Ecto neural progenitor cell (in vitro differentiated cells): ENCODE measurements around the gene FGF1.

Experiments used
- DNase-seq: peaks from one replicate; pipeline ENCODE4 v3.0.0-alpha.2; 2018; ENCODE audit warnings: low spot score

FGF1 gene

GRCh38 chr5:142610176-142611001 lies 75.5 kb downstream of the FGF1 start:
- no peak for DNase-seq

- DNase-seq: no peak
Measured at GRCh38 chr5:142609142-142609541, 76.7 kb downstream of the FGF1 start.

DNA sequence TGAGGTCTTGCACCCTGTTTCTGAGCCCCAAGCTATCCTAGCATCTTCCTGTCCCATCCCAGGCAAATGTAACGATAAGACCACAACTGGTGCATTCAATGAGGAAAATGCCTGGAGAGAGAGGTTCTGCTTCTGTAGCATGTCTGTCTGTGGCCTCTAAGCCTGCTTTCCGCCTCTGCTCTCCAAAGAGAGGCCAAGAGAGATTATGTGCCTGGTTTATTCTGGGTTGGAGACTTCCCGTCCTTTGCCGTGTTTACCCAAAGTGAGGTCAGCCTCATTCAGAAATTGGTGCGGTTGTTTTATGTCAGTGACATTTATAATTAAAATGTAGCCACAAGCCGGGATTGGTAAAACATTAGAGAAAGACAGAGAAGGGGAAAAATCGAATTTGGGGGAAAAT lies 77.8 kb downstream of the FGF1 start:
- DNase-seq: no peak

GRCh38 chr5:142605611-142606010 lies 80.3 kb downstream of the FGF1 start:
- DNase-seq: no peak

DNA sequence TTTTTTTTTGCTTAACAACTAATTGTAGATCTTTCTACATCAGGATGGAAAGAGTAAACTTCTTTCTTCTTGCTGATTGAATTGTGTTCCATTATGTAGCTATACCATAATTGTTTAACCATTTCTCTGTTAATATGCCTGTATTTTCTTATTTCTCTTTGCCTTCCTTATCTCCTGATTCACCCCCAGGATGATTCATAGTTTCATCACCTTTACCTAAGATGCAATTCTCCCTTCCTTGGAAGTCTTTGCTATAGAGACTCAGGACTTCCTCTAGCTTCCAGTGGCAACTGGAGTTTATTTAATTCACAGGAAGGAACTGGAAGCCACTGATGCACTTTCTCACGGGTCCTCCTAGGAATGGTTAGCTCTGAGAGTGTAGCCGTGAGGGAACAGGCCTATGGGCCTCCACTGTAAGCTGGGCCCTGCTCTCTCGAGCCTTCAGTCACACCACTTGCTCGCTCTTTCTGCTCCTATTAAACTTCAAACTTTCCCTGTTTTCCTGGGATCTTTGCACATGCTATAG lies 83.1 kb downstream of the FGF1 start:
- no peak for DNase-seq

DNA sequence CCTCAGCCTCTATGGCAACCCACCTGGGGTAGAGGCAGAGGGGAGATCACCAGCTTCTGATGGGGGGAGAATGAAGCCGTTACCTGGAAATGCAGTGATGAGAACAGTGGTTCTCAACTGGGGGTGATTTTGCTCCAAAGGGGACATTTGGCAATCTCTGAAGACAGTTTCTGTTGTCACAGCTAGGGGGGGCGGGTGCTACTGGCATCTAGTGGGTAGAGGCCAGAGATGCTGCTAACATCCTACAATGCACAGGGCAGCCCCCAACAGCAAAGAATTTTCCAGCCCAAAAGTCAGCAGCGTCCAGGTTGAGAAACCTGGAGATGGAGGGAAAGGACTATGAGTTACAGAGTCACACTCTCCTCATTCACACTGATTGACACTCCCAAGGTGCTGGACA lies 84.5 kb downstream of the FGF1 start:
- DNase-seq: no peak

DNA sequence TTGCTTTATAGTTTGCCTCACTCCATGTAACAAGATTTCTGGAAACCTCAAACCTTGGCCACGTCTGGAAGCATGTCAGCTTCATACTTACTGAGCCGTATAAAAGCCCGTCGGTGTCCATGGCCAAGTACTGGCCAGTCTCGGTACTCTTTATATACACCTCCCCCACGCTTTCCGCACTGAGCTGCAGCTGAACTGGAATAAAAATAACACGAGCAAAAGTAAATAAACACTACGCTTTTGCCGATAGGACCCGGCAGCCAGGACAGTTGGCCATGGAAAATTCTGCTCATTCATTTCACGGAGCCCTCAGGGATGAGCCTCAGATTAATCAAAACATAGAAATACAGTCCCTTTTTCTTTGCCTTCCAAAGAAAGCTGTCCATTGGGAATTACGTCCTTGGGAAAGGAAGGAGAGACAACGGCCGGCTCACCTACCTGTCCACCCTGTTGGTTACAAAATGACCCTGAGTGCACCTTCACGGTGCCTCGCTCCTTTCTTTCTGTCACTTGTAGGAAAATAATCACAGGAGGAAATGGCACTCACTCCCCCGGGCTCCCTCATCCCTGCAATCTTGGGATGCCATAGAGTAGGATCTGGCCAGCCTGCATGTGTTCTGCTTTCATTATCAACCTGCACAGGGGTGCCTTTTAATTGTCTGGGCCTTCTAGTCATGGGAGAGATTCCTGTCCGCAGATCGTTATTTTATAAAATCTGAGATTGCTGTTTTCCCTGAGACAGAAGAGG lies 85.1 kb downstream of the FGF1 start:
- no peak for DNase-seq

DNA sequence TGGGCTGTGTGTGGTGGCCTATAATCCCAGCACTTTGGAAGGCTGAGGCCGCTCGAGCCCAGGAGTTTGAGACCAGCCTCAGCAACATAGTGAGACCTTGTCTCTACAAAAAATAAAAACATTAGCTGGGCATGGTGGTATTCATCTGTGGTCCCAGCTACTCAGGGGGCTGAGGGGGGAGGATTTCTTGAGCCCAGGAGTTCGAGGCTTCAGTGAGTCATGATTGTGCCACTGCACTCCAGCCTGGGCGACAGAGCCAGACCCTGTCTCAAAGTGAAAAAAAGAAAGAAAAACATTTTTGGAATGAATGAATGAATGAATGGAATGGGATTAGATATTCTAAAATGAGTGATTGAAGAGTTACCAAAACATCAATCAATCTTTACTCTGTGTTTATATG lies 85.8 kb downstream of the FGF1 start:
- DNase-seq: no peak

GRCh38 chr5:142598338-142598700 lies 87.6 kb downstream of the FGF1 start:
- no peak for DNase-seq

DNA sequence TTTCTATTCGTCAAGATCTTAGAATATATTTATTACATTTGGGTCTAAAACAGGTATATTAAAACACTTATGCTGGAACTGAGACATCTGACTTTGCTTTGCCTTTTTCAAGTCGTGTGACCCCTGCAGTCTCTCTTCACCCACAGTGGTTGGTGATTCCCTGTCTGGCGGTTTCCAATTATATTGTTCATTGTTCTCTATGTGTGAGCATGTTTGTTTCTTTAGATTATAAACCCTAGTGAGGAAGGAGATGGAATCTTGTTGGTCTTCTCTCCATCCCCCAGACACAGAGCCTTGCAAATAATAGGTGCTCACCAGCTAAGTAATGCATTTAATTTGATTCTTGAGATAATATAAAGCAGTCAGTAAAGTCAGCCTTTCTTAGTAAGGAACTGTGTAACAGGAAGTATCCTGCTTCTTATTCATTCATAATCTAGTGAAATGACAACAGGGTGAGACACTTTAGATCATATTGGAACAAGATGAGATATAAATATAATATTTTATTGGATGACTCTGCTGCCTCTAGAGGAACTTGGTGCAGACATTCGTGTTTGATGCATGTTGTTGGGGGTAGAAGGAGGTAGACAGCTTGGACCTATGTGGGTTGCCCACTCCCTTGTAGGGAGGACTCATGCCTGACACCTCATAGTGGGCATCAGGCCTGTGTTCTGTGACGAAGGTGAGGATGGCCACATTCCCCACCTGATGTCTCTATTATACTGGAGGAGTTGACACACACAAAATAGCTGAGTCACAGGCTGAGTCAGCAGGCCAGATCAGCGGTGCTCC lies 88.1 kb downstream of the FGF1 start:
- DNase-seq: no peak

DNA sequence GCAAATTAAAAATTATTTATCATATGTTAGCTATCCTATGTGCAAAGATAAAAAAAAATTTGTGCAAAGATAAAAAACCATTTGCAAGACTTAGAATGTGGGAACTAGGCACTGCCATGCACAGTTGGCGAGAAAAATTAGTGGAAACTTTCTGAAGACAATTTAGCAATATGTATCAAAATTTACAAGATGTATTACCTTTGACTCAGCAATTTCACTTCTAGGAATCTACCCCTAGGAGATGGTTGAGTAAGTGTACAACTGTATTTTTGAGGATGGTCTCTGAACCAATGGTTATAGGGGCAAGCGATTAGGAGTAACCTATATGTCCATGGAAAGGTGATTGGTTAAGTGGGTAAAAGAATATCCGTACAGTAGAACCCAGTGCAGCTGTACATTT lies 88.9 kb downstream of the FGF1 start:
- DNase-seq: no peak

- no peak for DNase-seq
Measured at GRCh38 chr5:142592365-142592764, 93.5 kb downstream of the FGF1 start.

GRCh38 chr5:142590451-142591231 lies 95.2 kb downstream of the FGF1 start:
- DNase-seq: no peak

DNA sequence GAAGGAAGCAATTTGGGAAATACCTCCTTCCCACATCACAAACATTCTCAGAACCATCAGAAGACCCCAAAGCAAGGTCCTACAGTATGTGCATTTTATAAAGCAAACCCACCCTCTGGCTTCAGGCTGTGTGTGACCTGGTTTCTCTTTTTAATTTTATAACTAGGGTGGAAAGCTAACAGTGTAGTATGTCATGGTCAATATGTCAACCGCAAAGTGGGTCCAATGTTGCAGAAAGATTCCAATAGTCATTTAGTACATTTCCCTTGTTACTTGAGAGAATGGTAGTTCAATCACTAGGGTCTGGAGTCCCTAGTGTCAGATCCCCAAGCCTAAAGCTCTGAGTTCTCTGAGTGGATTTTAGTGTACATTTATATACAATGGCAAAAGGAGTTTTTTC lies 96.2 kb downstream of the FGF1 start:
- DNase-seq: no peak

GRCh38 chr5:142587354-142587965 lies 98.4 kb downstream of the FGF1 start:
- DNase-seq: no peak

- DNase-seq: no peak
Measured at GRCh38 chr5:142586552-142586951, 99.3 kb downstream of the FGF1 start.

- no peak for DNase-seq
Measured at GRCh38 chr5:142585451-142585850, 100.4 kb downstream of the FGF1 start.

- no peak for DNase-seq
Measured at GRCh38 chr5:142584891-142585290, 101.0 kb downstream of the FGF1 start.

- DNase-seq: no peak
Measured at GRCh38 chr5:142578161-142578830, 107.6 kb downstream of the FGF1 start.

- DNase-seq: no peak
Measured at GRCh38 chr5:142576804-142577203, 109.1 kb downstream of the FGF1 start.

- no peak for DNase-seq
Measured at GRCh38 chr5:142576303-142576702, 109.6 kb downstream of the FGF1 start.
